Measurements from ENCODE around the gene THOC1. TPM values are rescaled to one million over a fixed set of nuclear protein-coding genes. Genes with fewer than 3 reads are reported as not detected.
A peak's percentile ranks its signal among the peaks of the same experiment; 100 is the strongest.

The THOC1 gene
- total RNA-seq, 1 donor from 2014 or later = 45.8 TPM

GRCh38 chr18:240175-240574 lies 27.7 kb downstream of the THOC1 start:
- H3K27me3 Mint-ChIP-seq (ENCODE audit: unreplicated experiment) = no peaks in the 10 kb centered on the region
- no peak overlapping the region for H3K4me3 Mint-ChIP-seq (ENCODE audit: unreplicated experiment)
- no peak overlapping the region for H3K27ac Mint-ChIP-seq (ENCODE audit: unreplicated experiment)
- no peak for DNase-seq (ENCODE audit: low spot score)
- no peaks in the 10 kb centered on the region for H3K4me1 Mint-ChIP-seq (ENCODE audit: unreplicated experiment)
- TF ChIP-seq, protein P1, sequence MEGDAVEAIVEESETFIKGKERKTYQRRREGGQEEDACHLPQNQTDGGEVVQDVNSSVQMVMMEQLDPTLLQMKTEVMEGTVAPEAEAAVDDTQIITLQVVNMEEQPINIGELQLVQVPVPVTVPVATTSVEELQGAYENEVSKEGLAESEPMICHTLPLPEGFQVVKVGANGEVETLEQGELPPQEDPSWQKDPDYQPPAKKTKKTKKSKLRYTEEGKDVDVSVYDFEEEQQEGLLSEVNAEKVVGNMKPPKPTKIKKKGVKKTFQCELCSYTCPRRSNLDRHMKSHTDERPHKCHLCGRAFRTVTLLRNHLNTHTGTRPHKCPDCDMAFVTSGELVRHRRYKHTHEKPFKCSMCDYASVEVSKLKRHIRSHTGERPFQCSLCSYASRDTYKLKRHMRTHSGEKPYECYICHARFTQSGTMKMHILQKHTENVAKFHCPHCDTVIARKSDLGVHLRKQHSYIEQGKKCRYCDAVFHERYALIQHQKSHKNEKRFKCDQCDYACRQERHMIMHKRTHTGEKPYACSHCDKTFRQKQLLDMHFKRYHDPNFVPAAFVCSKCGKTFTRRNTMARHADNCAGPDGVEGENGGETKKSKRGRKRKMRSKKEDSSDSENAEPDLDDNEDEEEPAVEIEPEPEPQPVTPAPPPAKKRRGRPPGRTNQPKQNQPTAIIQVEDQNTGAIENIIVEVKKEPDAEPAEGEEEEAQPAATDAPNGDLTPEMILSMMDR (IDR thresholded peaks at IDR 0.05; ENCODE audit: unreplicated experiment) = no peak
- H3K9me3 Mint-ChIP-seq (ENCODE audit: unreplicated experiment) = no peaks in the 10 kb centered on the region
- H3K36me3 Mint-ChIP-seq (ENCODE audit: low read depth, unreplicated experiment) = peaks cover 26% of the 10 kb centered on the region

DNA sequence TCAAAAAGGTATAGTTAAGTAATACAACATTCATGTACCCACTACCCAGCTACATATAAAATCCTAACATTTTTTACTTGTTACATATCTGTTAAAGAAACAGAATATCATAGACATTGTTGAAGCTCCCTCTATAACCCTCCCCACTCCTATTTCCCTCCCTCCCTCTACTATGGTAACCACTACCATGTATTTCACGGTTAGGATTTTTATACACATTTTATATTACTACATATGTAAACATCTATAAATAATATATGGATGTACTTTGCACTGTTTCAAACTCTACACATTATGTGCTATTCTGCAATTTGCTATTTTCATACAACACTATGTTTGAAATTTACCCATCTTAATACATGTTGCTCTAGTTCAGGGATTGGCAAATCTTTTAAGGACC lies 36.3 kb downstream of the THOC1 start:
- TF ChIP-seq, protein P1 (IDR thresholded peaks at IDR 0.05; ENCODE audit: unreplicated experiment) = no peak
- H3K4me1 Mint-ChIP-seq (ENCODE audit: unreplicated experiment) = no peaks in the 10 kb centered on the region
- no peak overlapping the region for H3K4me3 Mint-ChIP-seq (ENCODE audit: unreplicated experiment)
- no peak overlapping the region for H3K27ac Mint-ChIP-seq (ENCODE audit: unreplicated experiment)
- no peak for DNase-seq (ENCODE audit: low spot score)
- peaks cover 5% of the 10 kb centered on the region for H3K36me3 Mint-ChIP-seq (ENCODE audit: low read depth, unreplicated experiment)
- H3K9me3 Mint-ChIP-seq (ENCODE audit: unreplicated experiment) = no peaks in the 10 kb centered on the region
- H3K27me3 Mint-ChIP-seq (ENCODE audit: unreplicated experiment) = peaks cover 2% of the 10 kb centered on the region

GRCh38 chr18:228586-228985 lies 39.3 kb downstream of the THOC1 start:
- no peaks in the 10 kb centered on the region for H3K9me3 Mint-ChIP-seq (ENCODE audit: unreplicated experiment)
- H3K4me3 Mint-ChIP-seq (ENCODE audit: unreplicated experiment) = no peak overlapping the region
- no peak for DNase-seq (ENCODE audit: low spot score)
- no peak overlapping the region for H3K27ac Mint-ChIP-seq (ENCODE audit: unreplicated experiment)
- peaks cover 2% of the 10 kb centered on the region for H3K27me3 Mint-ChIP-seq (ENCODE audit: unreplicated experiment)
- no peaks in the 10 kb centered on the region for H3K4me1 Mint-ChIP-seq (ENCODE audit: unreplicated experiment)
- TF ChIP-seq, protein P1 (IDR thresholded peaks at IDR 0.05; ENCODE audit: unreplicated experiment) = no peak
- peaks cover 11% of the 10 kb centered on the region for H3K36me3 Mint-ChIP-seq (ENCODE audit: low read depth, unreplicated experiment)

DNA sequence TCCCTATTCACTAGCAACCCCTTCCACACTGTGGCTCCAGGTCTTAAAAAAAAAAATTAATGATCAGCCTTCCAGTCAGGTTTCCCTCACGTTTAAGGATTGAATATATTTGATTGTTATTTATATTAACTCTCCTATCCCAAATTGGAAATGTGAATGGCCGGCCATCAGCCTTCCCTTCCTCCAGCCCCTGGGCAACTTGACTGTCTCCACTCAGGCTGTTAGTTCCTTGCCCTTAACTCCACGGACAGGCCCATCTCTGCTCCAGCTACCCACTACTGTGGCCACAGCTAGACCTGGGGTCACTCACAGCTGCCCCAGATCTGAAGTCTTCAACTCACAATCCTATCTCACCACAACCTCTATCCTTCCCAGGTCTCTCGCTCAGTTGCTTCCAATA lies 39.9 kb downstream of the THOC1 start:
- Mint-ChIP-seq H3K27me3 (ENCODE audit: unreplicated experiment) (peaks cover 2% of the 10 kb centered on the region), H3K36me3 (ENCODE audit: low read depth, unreplicated experiment) (peaks cover 11% of the 10 kb centered on the region), H3K9me3 (ENCODE audit: unreplicated experiment) (no peaks in the 10 kb centered on the region), H3K4me3 (ENCODE audit: unreplicated experiment) (no peak overlapping the region), H3K4me1 (ENCODE audit: unreplicated experiment) (no peaks in the 10 kb centered on the region), H3K27ac (ENCODE audit: unreplicated experiment) (peak overlapping the region; percentile 61)
- no peak for DNase-seq (ENCODE audit: low spot score)
- TF ChIP-seq, protein P1 (IDR thresholded peaks at IDR 0.05; ENCODE audit: unreplicated experiment) = no peak

DNA sequence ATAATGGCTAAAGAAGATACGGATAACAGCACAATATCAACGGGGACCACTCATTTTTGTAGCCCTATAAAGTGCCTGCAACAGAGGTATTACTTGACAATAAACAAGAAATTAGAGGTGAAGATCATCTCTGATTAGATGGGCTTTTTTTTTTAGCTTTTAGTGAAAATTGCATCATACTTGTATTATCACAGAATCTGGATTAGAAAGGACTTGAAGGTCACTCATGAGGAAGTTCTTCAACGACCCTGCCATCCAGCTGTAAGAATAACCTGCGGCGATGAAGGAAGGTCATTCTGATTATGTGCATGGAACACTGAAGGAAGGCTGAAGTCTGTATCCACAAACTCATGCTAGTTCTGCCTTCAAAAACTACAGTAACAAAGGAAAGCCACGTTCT lies 40.5 kb downstream of the THOC1 start:
- Mint-ChIP-seq H3K4me1 (ENCODE audit: unreplicated experiment) (no peaks in the 10 kb centered on the region), H3K27ac (ENCODE audit: unreplicated experiment) (no peak overlapping the region), H3K9me3 (ENCODE audit: unreplicated experiment) (no peaks in the 10 kb centered on the region), H3K4me3 (ENCODE audit: unreplicated experiment) (no peak overlapping the region), H3K27me3 (ENCODE audit: unreplicated experiment) (peaks cover 2% of the 10 kb centered on the region), H3K36me3 (ENCODE audit: low read depth, unreplicated experiment) (peaks cover 11% of the 10 kb centered on the region)
- TF ChIP-seq, protein P1 (IDR thresholded peaks at IDR 0.05; ENCODE audit: unreplicated experiment) = no peak
- DNase-seq (ENCODE audit: low spot score) = no peak
